H1 (cell line): ENCODE measurements around the gene NEU4. TPM values are rescaled to one million over a fixed set of nuclear protein-coding genes. Genes with fewer than 3 reads are reported as not detected.

Source experiments
- CREB1 ChIP-seq: IDR thresholded peaks from 2 replicates; pipeline ENCODE4 v1.6.1; 2012; ENCODE audit warnings: inconsistent platforms
- EGR1 ChIP-seq: IDR thresholded peaks from 2 replicates; pipeline ENCODE4 v1.6.1; 2011; ENCODE audit warnings: low read depth, low read length, borderline replicate concordance
- POLR2AphosphoS5 ChIP-seq: IDR thresholded peaks from 2 replicates; pipeline ENCODE4 v1.6.1; 2011; ENCODE audit warnings: low read depth, low read length
- YY1 ChIP-seq: IDR thresholded peaks from 2 replicates; pipeline ENCODE4 v1.6.1; 2011; ENCODE audit warnings: low read depth, mild to moderate bottlenecking, low read length
- polyA plus RNA-seq, 7 experiments: library from polyadenylated mRNA; depleted of rRNA in 3 of 7; stranded (reverse) in 5 of 7; unstranded in 2 of 7; fragments of >200 nt in 5 of 7; fragments of 200-250 nt in 2 of 7; gene quantifications; 1 replicate in 5 of 7; 2 replicates in 1 of 7; 4 replicates in 1 of 7; pipeline versions ENCODE4 v1.2.1 to v1.2.3, GENCODE V29; 2011 to 2013; ENCODE audit warnings: missing spikeins in 2 of 7, mixed read lengths in 2 of 7
- total RNA-seq: library from RNA; stranded (reverse); fragmentation: NEBNext Ultra II Directional; extraction: Animal tissue kit (Norgen Biotek cat#: 25700); gene quantifications from 2 replicates; pipeline ENCODE4 v1.2.1, GENCODE V29; 2021
- TF ChIP-seq, protein P1 (sequence below): fragments of 300-600 bp; sonication (generic); IDR thresholded peaks from 2 replicates; pipeline ENCODE4 v1.7.1; 2012; ENCODE audit warnings: low read length, moderate library complexity, mild to moderate bottlenecking, inconsistent platforms; ENCODE audit not compliant: insufficient replicate concordance
- TF ChIP-seq, protein P2 (sequence below): IDR thresholded peaks from 2 replicates; pipeline ENCODE4 v1.6.1; 2012; ENCODE audit warnings: inconsistent platforms

Gene NEU4
- total and polyA plus RNA-seq, 2 of the 8 experiments (the other 6 are each of a cell fraction or from before 2014, with no cell fraction given), result 0.32 to 0.50 TPM

DNA sequence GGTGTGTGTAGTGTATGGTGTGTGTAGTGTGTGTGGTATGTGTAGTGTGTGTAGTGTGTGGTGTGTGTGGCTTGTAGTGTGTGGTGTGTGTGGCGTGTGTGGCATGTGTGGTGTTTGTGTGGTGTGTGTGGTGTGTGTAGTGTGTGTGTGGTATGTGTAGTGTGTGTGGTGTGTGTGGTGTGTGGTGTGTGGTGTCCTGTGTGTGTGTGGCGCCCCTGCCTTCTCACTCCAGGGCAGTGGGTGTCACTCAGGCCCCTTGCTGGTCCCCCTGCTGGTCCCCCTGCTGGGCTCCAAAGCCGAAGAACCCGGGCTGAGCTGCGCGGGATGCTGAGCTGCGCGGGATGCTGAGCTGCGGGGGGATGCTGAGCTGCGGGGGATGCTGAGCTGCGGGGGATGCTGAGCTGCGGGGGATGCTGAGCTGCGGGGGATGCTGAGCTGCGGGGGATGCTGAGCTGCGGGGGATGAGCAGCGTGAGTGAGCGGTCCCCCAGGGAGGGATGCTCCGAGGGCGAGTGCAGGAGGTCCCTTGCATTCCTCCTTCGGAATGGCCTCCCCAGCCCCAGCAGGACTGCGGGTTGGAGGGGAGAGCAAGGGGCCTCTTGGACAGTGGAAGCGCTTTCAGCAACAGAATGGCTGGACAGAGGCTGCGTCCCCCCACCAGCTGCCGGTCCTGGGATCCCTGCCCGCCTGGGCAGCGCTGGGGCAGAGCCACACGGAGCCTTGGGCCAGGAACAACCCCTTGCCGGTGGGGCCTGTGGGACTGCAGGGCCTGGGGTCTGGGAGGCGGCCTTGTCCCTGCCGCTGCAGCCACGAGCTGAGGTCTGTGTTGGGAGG, 57.2 kb downstream of the NEU4 start (continued):
- TF ChIP-seq, protein P1, sequence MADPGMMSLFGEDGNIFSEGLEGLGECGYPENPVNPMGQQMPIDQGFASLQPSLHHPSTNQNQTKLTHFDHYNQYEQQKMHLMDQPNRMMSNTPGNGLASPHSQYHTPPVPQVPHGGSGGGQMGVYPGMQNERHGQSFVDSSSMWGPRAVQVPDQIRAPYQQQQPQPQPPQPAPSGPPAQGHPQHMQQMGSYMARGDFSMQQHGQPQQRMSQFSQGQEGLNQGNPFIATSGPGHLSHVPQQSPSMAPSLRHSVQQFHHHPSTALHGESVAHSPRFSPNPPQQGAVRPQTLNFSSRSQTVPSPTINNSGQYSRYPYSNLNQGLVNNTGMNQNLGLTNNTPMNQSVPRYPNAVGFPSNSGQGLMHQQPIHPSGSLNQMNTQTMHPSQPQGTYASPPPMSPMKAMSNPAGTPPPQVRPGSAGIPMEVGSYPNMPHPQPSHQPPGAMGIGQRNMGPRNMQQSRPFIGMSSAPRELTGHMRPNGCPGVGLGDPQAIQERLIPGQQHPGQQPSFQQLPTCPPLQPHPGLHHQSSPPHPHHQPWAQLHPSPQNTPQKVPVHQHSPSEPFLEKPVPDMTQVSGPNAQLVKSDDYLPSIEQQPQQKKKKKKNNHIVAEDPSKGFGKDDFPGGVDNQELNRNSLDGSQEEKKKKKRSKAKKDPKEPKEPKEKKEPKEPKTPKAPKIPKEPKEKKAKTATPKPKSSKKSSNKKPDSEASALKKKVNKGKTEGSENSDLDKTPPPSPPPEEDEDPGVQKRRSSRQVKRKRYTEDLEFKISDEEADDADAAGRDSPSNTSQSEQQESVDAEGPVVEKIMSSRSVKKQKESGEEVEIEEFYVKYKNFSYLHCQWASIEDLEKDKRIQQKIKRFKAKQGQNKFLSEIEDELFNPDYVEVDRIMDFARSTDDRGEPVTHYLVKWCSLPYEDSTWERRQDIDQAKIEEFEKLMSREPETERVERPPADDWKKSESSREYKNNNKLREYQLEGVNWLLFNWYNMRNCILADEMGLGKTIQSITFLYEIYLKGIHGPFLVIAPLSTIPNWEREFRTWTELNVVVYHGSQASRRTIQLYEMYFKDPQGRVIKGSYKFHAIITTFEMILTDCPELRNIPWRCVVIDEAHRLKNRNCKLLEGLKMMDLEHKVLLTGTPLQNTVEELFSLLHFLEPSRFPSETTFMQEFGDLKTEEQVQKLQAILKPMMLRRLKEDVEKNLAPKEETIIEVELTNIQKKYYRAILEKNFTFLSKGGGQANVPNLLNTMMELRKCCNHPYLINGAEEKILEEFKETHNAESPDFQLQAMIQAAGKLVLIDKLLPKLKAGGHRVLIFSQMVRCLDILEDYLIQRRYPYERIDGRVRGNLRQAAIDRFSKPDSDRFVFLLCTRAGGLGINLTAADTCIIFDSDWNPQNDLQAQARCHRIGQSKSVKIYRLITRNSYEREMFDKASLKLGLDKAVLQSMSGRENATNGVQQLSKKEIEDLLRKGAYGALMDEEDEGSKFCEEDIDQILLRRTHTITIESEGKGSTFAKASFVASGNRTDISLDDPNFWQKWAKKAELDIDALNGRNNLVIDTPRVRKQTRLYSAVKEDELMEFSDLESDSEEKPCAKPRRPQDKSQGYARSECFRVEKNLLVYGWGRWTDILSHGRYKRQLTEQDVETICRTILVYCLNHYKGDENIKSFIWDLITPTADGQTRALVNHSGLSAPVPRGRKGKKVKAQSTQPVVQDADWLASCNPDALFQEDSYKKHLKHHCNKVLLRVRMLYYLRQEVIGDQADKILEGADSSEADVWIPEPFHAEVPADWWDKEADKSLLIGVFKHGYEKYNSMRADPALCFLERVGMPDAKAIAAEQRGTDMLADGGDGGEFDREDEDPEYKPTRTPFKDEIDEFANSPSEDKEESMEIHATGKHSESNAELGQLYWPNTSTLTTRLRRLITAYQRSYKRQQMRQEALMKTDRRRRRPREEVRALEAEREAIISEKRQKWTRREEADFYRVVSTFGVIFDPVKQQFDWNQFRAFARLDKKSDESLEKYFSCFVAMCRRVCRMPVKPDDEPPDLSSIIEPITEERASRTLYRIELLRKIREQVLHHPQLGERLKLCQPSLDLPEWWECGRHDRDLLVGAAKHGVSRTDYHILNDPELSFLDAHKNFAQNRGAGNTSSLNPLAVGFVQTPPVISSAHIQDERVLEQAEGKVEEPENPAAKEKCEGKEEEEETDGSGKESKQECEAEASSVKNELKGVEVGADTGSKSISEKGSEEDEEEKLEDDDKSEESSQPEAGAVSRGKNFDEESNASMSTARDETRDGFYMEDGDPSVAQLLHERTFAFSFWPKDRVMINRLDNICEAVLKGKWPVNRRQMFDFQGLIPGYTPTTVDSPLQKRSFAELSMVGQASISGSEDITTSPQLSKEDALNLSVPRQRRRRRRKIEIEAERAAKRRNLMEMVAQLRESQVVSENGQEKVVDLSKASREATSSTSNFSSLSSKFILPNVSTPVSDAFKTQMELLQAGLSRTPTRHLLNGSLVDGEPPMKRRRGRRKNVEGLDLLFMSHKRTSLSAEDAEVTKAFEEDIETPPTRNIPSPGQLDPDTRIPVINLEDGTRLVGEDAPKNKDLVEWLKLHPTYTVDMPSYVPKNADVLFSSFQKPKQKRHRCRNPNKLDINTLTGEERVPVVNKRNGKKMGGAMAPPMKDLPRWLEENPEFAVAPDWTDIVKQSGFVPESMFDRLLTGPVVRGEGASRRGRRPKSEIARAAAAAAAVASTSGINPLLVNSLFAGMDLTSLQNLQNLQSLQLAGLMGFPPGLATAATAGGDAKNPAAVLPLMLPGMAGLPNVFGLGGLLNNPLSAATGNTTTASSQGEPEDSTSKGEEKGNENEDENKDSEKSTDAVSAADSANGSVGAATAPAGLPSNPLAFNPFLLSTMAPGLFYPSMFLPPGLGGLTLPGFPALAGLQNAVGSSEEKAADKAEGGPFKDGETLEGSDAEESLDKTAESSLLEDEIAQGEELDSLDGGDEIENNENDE, result no peak
- TF ChIP-seq YY1 (0 out of 2 replicates have a peak, but pooled peaks have one; percentile 7), POLR2AphosphoS5 (no peak), CREB1 (no peak), EGR1 (no peak)
- TF ChIP-seq, protein P2, sequence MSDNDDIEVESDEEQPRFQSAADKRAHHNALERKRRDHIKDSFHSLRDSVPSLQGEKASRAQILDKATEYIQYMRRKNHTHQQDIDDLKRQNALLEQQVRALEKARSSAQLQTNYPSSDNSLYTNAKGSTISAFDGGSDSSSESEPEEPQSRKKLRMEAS, result no peak
